CD4-positive, alpha-beta T cell treated with Interleukin-6 for 4 hours (primary cell): ENCODE results near the gene PTPRN2.
"Not testable (repeated sequence)": the region's sequence is repeated elsewhere in the genome, so short reads cannot be mapped to it uniquely, and the experiment has no call there.

Source experiments
- DNase-seq: peaks from one replicate; pipeline ENCODE4 v3.0.0-alpha.2; 2020; ENCODE audit warnings: mixed read lengths

Gene PTPRN2

GRCh38 chr7:158458716-158459282 lies 128.8 kb downstream of the PTPRN2 start:
- DNase-seq: no peak

GRCh38 chr7:158458096-158458495 lies 129.5 kb downstream of the PTPRN2 start:
- DNase-seq: no peak

DNA sequence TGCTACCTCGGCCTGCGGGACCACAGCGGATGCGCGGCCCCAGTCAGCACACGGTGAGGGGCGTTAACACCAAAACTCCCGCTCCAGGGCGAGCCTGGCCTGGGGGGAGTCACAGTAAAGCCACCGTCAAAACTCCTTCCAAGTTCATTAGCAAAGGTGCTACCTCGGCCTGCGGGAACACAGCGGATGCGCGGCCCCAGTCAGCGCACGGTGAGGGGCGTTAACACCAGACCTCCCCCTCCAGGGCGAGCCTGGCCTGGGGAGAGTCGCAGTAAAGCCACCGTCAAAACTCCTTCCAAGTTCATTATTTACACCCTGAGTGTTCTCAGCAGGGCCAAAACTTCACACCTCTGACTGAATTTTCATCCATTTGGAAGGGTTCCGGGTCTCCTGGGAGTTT lies 130.0 kb downstream of the PTPRN2 start:
- DNase-seq: not testable (repeated sequence)

- no peak for DNase-seq
Observed at GRCh38 chr7:158454631-158455030, 133.0 kb downstream of the PTPRN2 start.

DNA sequence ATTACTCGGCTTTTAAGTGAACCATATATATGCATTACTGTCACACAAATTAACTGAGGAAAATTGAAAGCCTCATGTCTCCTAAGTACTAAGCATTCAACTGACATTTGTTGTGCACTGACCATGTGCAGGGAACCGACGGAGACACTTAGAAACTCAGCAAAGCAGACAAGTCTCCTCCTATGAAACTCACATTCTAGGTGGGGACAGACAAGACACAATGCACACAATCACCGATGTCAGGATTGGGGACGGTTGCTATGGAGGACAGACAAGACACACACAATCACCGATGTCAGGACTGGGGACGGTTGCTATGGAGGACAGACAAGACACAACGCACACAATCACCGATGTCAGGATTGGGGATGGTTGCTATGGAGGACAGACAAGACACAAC lies 134.0 kb downstream of the PTPRN2 start:
- no peak for DNase-seq

- no peak for DNase-seq
Observed at GRCh38 chr7:158452331-158452730, 135.3 kb downstream of the PTPRN2 start.

GRCh38 chr7:158450476-158451124 lies 137.0 kb downstream of the PTPRN2 start:
- DNase-seq: no peak

GRCh38 chr7:158449942-158450341 lies 137.7 kb downstream of the PTPRN2 start:
- no peak for DNase-seq

DNA sequence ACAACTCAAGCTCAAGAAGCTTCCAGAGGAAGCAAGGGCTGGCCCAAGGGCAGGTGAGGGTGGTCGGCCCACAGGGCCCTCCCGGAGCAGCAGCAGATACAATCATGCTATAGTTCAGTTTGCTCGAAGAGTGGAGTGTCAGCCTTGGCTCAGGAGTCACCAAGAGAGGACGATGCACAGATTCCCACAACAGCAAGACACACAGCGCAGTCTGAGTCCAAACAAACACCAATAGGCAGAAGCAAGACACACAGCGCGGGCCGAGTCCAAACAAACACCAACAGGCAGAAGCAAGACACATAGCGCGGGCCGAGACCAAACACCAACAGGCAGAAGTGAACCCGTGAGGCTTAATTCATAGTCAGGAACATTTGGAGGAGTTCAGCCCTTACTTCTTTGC lies 138.4 kb downstream of the PTPRN2 start:
- DNase-seq: no peak

DNA sequence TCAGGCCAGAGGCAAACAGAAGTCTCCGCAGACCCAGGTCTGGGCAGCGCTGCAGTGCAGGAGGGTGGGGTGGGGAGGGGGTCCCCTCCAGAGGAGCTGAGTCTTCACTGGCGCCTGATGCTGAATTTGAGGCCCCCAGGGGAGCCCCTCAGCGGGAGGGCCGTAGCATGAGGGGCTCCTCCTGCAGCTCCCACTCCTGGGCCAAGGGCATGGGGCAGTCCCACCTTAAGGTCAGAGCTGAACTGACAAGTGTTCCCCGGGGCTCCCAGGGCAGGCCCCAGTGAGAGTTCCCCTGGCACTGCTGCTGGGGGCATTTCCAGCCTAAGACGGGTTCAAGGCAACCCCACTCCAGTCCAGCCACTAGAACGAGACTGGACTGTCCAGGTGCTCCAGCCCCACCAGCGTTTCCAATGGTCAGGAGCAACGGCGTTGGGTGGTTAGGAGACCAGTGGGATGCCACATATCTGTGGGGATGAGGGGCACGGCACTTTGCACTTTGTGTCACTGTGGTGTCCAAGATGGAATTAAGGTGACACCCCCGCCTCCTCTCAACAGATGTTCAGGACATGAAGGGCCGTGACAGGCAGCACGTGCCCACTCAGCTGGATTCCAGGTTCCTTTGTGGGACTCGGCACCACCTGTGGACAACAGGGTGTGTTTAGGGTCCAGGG lies 139.1 kb downstream of the PTPRN2 start:
- DNase-seq: no peak

DNA sequence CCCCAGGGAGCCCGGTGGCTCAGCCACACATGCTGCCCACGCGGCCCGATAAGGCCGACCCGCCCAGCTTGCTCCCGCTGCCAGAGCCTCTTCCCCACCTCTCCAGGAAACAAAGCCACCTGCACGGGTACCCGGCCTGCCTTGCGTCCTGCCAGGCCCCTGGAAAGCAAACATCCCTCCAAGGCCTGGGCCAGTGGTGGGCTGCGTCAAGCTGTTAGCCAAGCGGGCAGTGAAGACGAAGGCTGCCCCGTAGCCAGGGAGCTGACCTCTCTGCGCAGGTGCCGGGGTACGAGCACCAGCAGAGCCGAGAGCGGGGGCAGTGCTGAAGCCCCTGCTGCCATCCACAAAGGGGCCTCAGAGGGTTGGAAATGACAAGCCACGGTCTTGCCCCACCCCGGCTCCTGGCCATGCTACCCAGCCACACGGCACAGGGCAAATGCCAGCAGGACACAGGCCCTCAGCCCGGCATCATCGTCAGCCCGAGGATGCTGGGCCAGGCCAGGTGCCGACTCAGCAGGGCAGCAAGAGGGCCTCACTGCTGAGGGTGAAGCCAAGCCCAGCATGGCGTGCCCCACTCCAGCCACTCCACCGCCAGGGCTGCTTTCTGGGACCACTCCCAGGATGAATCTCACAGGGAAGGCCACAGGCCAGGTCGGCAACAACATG lies 140.0 kb downstream of the PTPRN2 start:
- DNase-seq: no peak

DNA sequence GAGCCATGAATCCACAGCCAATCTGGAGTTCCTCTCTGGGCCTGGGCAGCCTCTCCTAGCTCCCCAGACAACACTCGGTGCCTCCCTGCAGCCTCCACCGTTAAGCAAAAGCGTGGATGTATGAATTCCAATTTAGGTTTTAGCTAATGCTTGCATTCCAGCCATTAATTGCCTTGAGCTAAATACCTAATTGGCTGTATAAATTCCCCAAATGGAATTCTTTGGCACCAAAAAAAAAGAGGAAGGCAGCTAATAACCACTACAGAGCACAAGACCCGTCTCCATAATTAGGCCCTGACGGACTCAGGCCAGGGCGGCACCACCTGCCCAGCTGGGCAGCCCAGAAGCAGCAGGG lies 140.5 kb downstream of the PTPRN2 start:
- no peak for DNase-seq

DNA sequence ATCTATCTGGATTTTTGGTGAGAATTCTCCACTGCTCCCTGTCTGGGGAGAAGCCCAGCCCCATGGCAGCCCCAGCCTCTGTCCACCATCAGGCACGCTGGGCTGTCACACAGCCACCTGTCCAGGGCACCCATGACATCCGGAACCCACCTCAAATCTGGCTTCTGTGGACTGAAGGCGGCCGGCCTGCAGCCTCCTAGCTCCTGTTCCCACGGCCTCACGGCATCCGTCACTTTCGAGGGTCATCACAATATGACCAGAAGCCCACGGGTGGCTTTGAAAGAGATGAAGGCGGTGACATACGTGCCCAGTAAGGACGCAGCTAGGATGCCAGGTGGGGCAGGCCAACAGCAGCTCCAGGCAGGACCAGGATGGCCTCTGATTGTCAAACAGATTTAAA lies 140.9 kb downstream of the PTPRN2 start:
- no peak for DNase-seq

GRCh38 chr7:158446281-158446680 lies 141.3 kb downstream of the PTPRN2 start:
- no peak for DNase-seq

DNA sequence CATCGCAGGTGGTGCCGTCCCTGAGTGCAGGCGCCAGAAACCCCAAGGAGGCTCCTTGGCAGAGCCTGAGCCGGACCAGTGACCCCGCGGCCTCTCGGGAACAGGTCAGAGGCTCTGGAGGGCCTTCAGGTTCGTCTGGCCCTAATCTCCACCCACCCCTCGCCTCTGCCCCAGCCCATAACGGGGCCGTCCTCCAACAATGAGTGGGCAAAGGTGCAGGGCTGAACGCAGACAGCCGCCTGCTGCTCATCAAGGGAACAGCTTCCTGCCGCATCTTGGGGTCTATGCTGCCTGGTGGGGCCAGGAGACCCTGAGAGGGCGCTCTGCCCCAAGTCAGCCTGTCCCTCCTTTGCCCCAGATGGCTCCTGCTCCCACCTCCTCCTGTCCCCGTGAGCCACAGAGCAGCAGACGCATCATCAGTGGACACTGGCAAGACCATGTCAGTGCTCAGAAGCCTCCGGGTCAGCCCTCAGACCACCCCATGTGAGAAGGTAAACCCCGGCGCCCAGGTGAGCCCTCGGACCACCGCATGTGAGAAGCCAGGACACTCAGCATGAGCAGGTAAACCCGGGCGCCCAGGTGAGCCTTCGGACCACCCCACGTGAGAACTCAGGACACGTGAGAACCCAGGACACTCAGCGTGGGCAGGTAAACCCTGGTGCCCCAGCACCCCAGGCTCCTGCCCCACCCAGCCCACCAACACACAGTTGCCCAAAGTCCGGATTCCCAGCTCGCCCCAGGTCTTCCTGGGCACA lies 142.0 kb downstream of the PTPRN2 start:
- DNase-seq: no peak

DNA sequence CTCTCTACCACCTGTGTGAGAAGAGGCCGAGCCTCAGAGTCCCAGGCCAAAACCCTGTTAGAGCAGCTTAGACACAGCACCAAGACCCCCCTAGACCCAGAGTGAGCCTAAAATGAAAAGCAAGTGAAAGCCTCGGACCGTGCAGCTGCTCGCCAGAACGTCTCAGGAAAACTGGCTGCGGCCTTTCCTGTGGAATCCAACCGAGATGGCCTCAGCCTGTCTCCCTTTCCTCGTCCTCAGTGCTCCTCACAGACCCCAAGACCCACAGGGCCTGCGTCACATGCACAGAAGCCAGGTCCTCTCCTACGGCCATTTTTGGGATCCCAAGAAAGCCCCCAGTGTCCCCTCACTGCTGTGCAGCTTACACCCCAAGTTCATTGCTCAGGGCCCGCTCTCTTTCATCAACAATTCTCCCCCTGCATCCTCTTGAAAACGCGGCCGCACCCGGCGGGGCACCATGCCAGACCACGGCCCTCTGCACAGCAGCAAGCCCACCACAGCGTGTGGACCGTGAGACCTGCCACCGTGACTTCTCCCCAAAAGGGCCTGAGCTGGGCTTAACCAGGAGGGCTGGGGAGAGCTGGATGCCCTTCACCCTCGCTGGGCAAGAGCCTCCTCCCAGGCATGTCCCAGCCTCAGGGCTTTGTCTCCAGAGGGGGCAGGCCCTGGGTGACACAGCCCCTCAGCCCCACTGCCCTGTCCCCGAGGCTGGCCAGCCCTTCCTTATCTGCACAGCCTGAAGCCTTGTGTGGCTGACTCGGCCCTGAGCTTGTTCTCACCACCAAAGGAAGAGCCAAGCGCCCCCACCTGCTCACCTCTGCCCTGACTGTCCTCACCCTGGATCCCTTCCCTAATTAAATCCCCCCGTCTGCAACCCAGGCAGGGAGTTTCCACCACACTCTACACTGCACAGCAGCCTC lies 142.9 kb downstream of the PTPRN2 start:
- no peak for DNase-seq

DNA sequence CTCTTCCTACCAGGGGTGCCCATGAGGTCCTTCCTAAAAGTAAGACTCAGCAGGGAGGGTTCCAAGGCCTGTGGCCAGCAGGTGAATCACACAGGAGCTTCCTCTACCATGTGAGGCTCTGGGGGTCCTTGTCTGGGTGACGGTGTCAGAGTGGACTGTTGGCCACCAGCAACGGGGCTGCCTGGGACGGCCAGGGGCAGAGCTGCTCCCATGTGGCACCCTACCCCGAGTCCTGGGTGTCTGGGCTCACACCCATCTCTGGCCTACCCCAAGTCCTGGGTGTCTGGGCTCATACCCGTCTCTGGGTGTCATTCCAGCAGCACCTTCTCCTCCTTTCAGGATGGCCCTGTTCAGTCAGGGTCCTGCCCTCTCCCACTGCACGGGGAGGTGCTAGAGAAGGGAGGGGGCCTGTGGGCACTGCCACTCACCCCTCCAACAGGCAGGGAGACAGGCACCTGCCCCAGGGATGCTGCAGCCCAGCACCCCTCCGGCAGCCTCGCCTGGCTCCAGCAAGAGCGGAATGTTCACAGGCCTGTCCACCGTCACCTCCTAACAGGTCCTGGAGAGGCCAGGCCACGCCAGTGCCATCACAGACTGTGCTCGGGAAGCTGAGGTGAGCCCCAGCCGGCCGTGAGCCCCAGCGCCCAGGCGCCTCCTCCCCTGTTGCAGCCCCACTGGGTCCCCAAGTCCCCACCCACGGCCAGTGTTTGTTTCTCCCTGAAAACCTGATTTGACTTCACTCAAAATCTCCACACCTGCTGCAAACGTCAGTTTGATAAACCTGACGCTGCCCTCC lies 143.7 kb downstream of the PTPRN2 start:
- DNase-seq: no peak

DNA sequence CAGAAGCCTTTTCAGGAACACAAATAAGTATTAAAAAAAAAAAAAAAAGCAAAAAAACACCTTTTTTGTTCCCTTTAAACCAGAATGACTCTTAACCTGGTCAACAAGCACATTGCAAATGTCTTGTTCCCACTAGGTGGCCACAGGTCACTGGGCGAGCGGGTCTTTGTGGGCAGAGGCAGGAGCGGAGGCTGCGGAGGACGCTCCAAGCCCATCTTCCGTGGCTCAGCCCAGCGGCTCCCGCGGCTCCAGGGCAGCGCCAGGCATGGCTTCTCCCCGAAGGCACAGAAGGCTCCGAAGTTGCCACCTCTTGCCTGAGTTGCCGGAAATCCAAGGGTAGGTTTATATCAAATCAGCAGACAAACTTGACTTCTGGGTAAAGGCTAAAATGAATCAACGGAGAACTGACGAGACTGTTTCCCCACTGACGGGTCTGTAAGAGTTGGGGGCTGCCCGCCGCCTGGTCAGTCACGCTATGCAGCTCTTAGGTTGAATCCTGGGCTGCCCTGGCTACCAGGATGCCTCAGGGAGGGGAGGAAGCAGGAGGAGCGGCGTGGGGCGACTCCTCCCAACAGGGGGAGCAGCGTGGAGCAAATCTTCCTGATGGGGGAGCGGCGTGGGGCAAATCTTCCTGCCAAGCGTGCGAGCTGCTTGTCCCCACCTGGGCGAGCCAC lies 144.5 kb downstream of the PTPRN2 start:
- DNase-seq: no peak

GRCh38 chr7:158442260-158442659 lies 145.4 kb downstream of the PTPRN2 start:
- no peak for DNase-seq

GRCh38 chr7:158439035-158439434 lies 148.6 kb downstream of the PTPRN2 start:
- DNase-seq: no peak
